SU-DHL-6 (cell line): Measurements from ENCODE around the gene FBXO31.

Source experiments
- H2AFZ ChIP-seq: fragments of 200-600 bp; sonication (generic); 2 replicates; pipeline ENCODE4 v1.6.1; 2014; ENCODE audit warnings: low read depth, mild to moderate bottlenecking, moderate library complexity, mixed read lengths, antibody characterized with exemption, low read length; ENCODE audit not compliant: severe bottlenecking
- H3F3A ChIP-seq: fragments of 200-600 bp; shearing (Covaris generic); 2 replicates; pipeline ENCODE4 v1.6.0; 2016; ENCODE audit warnings: antibody characterized with exemption, mild to moderate bottlenecking; ENCODE audit not compliant: insufficient read depth
- H3K27ac ChIP-seq: fragments of 200-600 bp; sonication (generic); 2 replicates; pipeline ENCODE4 v1.5.1; 2016; ENCODE audit warnings: low read depth, mild to moderate bottlenecking, low read length, moderate library complexity, mixed read lengths
- H3K27me3 ChIP-seq: fragments of 200-600 bp; sonication (generic), shearing (Covaris generic); 2 replicates; pipeline ENCODE4 v1.6.0; 2014; ENCODE audit warnings: mild to moderate bottlenecking, low read length
- H3K36me3 ChIP-seq: fragments of 200-600 bp; sonication (generic); 2 replicates; pipeline ENCODE4 v1.6.1; 2014; ENCODE audit warnings: mild to moderate bottlenecking, low read length, mixed read lengths
- H3K4me2 ChIP-seq: fragments of 300-600, 200-600 bp; shearing (Covaris generic), sonication (generic); 2 replicates; pipeline ENCODE4 v1.6.0; 2014; ENCODE audit warnings: low read length, low read depth, mild to moderate bottlenecking; ENCODE audit not compliant: poor library complexity, severe bottlenecking
- H3K4me3 ChIP-seq: fragments of 200-600 bp; sonication (generic); 2 replicates; pipeline ENCODE4 v1.5.1; 2014; ENCODE audit warnings: antibody characterized with exemption, low read length, mild to moderate bottlenecking, mixed read lengths; ENCODE audit not compliant: insufficient read depth, poor library complexity, severe bottlenecking
- H3K79me2 ChIP-seq: fragments of 200-600 bp; sonication (generic); 2 replicates; pipeline ENCODE4 v1.6.1; 2014; ENCODE audit warnings: mild to moderate bottlenecking, low read length, moderate library complexity; ENCODE audit not compliant: insufficient read depth
- H3K9ac ChIP-seq: fragments of 200-600 bp; sonication (generic); 2 replicates; pipeline ENCODE4 v1.7.0; 2014; ENCODE audit warnings: mild to moderate bottlenecking, low read length
- H3K9me2 ChIP-seq: fragments of 200-600 bp; sonication (generic); replicated peaks from 2 replicates; pipeline ENCODE4 v1.6.1; 2014; ENCODE audit warnings: low read length; ENCODE audit not compliant: insufficient read depth
- H3K9me3 ChIP-seq: fragments of 200-600 bp; sonication (generic); 2 replicates; pipeline ENCODE4 v1.6.1; 2014; ENCODE audit warnings: low read length, mixed read lengths; ENCODE audit not compliant: insufficient read depth
- H4K20me1 ChIP-seq: fragments of 200-600 bp; sonication (generic); 2 replicates; pipeline ENCODE4 v1.6.1; 2014; ENCODE audit warnings: low read depth, mild to moderate bottlenecking, antibody characterized with exemption, low read length, moderate library complexity, mixed read lengths
- EZH2phosphoT487 ChIP-seq: fragments of 200-600 bp; sonication (generic), shearing (Covaris generic); conservative IDR thresholded peaks from 2 replicates; pipeline ENCODE4 v1.6.1; 2018; ENCODE audit warnings: mild to moderate bottlenecking, antibody characterized with exemption, low read length, moderate library complexity, mixed read lengths
- TF ChIP-seq, protein P1 (sequence below): fragments of 200-600 bp; sonication (generic); IDR thresholded peaks from one replicate; pipeline ENCODE4 v1.5.1; 2017; ENCODE audit warnings: antibody characterized with exemption, mild to moderate bottlenecking, low read length, moderate library complexity; ENCODE audit not compliant: insufficient read depth, poor library complexity, severe bottlenecking

The FBXO31 gene

DNA sequence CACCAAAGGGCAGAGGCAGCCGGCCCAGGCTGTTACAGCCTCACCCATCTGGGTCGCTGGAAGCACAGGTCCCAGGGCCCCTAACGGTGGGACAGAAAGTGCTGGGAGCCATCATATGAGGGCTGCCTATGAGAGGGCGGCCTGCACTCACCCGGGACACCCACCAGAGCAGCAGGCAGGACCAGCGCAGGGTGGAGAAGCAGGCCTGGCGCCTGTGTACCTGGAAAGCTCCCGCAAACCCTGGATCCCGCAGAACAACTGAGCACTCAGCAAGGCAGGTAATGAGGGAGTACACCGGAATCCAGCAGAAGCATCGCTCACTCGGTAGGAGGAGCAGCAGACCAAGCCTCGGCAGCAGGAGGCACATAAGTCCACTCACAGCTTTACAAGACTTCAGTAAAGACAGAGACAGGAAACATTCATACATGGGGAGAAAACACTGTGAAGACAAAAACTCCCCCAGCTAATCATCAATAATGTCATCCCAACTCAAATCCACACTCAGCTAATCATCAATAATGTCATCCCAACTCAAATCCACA is 34.9 kb downstream of the FBXO31 start:
- no peaks in the 10 kb centered on the region for H3K36me3 ChIP-seq
- H3K4me2 ChIP-seq: no peak overlapping the region
- no peaks in the 10 kb centered on the region for H4K20me1 ChIP-seq
- no peaks in the 10 kb centered on the region; the same call in 1 of the 2 replicates for H3K79me2 ChIP-seq
- no peaks in the 10 kb centered on the region for H3K27me3 ChIP-seq
- H3F3A ChIP-seq: no peaks in the 10 kb centered on the region
- H3K9me2 ChIP-seq: no peaks in the 10 kb centered on the region
- H3K27ac ChIP-seq: no peak overlapping the region
- H3K4me3 ChIP-seq: no peak overlapping the region
- TF ChIP-seq EZH2phosphoT487: no peak
- TF ChIP-seq, protein P1, sequence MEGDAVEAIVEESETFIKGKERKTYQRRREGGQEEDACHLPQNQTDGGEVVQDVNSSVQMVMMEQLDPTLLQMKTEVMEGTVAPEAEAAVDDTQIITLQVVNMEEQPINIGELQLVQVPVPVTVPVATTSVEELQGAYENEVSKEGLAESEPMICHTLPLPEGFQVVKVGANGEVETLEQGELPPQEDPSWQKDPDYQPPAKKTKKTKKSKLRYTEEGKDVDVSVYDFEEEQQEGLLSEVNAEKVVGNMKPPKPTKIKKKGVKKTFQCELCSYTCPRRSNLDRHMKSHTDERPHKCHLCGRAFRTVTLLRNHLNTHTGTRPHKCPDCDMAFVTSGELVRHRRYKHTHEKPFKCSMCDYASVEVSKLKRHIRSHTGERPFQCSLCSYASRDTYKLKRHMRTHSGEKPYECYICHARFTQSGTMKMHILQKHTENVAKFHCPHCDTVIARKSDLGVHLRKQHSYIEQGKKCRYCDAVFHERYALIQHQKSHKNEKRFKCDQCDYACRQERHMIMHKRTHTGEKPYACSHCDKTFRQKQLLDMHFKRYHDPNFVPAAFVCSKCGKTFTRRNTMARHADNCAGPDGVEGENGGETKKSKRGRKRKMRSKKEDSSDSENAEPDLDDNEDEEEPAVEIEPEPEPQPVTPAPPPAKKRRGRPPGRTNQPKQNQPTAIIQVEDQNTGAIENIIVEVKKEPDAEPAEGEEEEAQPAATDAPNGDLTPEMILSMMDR: no peak
- no peaks in the 10 kb centered on the region for H3K9me3 ChIP-seq
- H2AFZ ChIP-seq: no peak overlapping the region
- no peak overlapping the region for H3K9ac ChIP-seq

DNA sequence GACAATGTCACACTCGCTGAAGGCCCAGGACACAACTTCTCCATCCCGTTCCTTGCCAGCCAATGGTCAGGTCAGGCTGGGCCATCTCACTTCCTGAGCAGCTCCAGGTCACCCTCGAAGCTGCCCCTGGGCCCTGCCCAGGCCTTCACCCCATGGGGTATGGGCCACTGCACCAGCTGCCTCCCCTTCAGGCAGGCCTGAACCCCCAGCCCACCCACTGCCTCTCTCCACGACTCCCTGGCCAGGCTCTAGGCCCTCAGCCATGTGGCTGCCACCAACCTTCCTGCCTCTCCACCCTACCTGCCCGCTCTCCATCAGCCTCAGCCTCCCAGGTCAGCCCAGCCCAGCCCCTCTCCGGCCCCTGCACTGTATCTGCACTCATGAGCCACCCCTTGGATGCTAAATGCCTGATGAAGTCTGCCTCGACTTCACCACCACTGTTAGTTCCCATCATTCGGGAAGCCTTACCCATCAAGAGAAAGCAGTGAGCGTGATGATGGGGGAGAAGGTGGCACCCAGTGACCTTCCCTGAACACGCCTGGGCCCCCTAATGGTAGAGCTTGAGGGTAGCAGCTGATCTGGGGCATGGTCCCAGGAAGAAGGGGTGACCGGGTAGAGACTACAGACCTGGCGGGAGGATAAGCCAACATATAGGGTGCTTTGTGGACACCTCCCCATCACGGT is 35.5 kb downstream of the FBXO31 start:
- H3K36me3 ChIP-seq: no peaks in the 10 kb centered on the region
- H3K9ac ChIP-seq: no peak overlapping the region
- TF ChIP-seq EZH2phosphoT487: no peak
- TF ChIP-seq, protein P1: no peak
- H3K9me3 ChIP-seq: no peaks in the 10 kb centered on the region
- no peaks in the 10 kb centered on the region for H3K27me3 ChIP-seq
- no peak overlapping the region for H3K27ac ChIP-seq
- H2AFZ ChIP-seq: no peak overlapping the region
- H3K79me2 ChIP-seq: no peaks in the 10 kb centered on the region; the same call in 1 of the 2 replicates
- no peaks in the 10 kb centered on the region for H3K9me2 ChIP-seq
- H3K4me3 ChIP-seq: no peak overlapping the region
- no peak overlapping the region for H3K4me2 ChIP-seq
- no peaks in the 10 kb centered on the region for H4K20me1 ChIP-seq
- H3F3A ChIP-seq: no peaks in the 10 kb centered on the region

DNA sequence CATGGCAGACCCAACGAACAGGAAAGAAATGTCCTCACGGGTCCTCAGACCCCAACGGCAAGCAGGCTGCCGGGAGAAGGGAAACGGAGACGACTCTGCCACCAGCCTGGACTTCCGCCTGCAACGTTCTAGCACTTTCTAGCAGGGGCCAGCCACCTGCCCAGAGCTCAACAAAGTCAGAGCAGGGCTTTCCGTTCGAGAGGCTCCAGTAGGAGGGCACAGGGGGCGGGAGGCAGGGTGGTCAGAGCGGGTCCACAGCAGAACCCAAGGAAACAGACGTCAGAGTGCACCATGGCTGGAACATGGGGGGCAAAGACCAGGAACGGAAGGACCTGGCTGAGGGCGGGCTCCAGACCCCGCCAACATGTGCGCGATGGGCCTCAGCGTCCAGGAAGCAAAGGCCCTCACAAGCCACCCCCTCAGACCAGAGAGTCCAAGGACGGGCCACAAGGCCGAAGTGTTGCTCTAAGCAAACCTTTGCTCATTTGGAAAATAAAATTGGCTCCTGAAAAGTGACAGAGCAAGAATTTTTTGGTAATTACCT is 37.0 kb downstream of the FBXO31 start:
- no peaks in the 10 kb centered on the region for H3K27me3 ChIP-seq
- no peaks in the 10 kb centered on the region for H3F3A ChIP-seq
- no peak overlapping the region for H3K4me2 ChIP-seq
- H3K36me3 ChIP-seq: no peaks in the 10 kb centered on the region
- no peak overlapping the region for H3K4me3 ChIP-seq
- no peak overlapping the region for H2AFZ ChIP-seq
- H3K9me3 ChIP-seq: no peaks in the 10 kb centered on the region
- TF ChIP-seq EZH2phosphoT487: no peak
- TF ChIP-seq, protein P1: no peak
- H4K20me1 ChIP-seq: no peaks in the 10 kb centered on the region
- no peak overlapping the region for H3K27ac ChIP-seq
- H3K79me2 ChIP-seq: no peaks in the 10 kb centered on the region; the same call in 1 of the 2 replicates
- no peak overlapping the region for H3K9ac ChIP-seq
- H3K9me2 ChIP-seq: no peaks in the 10 kb centered on the region
